HT-29 (cell line): ENCODE measurements around the gene DNM3. TPM values are rescaled to one million over a fixed set of nuclear protein-coding genes. Genes with fewer than 3 reads are reported as not detected.

ENCODE experiments used
- DNase-seq: peaks from one replicate; pipeline ENCODE4 v3.0.0-alpha.2; 2015; ENCODE audit warnings: low spot score
- total RNA-seq: library from RNA; depleted of rRNA; stranded (reverse); fragments of >200 nt; shearing (Covaris generic); gene quantifications from 2 replicates; pipeline ENCODE4 v1.2.3, GENCODE V29; 2014

The DNM3 gene
- total RNA-seq, 1 experiment from 2014 or later, result 1.3 TPM

DNA sequence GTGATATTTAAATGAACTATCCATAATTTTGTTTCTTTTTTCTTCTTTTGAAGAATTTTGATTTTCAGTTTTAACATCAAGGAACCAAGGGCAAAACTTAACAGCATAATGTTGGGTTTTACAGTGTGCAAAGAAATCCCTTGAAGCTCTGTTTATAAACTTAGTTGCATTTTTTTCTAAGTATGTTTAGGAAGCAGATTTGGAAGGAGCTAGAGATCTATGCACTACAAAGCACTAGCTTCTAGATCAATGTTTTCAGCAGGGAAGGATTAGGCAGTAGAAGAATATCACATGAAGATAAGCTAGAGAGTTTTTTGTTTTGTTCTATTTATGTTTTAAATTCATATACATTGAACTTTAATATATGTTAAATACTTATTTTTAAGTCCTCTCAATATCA lies 328.5 kb downstream of the DNM3 start:
- DNase-seq, result no peak

DNA sequence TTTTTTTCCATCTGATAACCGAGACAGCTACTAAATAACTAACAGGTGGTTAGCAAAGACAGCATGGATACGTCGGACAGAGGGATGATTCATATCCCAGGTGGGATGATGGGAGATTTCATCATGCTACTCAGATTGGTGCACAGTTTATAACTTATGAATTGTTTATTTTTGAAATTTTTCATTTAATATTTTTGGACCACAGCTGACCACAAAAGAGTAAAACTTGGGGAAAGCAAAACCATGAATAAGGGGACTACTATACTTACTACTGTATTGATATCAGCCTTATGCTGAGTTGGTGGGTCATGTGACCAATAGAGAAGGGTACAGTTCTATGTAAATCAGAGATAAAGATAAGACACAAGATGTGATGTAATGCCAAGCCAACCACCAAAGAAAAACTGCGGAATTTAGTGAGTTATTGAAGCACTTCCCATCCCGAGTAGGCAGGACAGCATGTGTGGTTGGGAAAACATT lies 331.1 kb downstream of the DNM3 start:
- DNase-seq, result no peak

DNA sequence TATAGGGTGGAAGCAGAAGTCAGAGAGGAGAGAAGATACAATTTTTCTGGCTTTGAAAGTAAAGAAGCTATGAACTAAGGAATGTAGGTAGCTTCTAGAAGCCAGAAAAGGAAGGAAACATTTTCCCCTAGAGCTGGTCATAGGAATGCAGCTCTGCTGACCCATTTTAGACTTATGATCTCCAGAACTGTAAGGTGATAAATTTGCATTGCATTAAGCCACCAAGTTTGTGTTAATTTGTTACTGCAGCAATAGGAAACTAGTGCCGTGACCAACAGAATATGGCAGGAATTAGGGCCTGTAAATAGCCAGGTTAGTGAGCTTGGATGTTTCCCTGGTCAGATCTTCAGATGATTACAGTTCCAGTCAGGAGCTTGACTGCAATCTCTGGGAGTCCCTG lies 334.9 kb downstream of the DNM3 start:
- no peak for DNase-seq

DNA sequence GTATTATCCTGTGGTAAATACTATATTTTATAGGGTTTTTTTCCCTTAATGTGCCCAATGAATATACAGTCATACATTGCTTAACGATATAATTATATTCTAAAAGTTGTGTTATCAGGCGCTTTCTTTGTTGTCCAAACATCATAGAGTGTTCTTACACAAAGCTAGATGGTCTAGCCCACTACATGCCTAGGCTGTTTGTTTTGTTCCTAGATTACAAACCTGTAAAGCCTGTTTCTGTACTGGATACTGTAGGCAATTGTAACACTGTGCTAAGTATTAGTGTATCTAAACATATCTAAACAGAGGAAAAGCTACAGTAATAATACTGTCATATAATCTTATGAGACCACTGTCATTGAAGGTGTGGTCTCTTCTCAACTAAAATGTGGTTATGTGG lies 336.6 kb downstream of the DNM3 start:
- peak; percentile 39 for DNase-seq

DNA sequence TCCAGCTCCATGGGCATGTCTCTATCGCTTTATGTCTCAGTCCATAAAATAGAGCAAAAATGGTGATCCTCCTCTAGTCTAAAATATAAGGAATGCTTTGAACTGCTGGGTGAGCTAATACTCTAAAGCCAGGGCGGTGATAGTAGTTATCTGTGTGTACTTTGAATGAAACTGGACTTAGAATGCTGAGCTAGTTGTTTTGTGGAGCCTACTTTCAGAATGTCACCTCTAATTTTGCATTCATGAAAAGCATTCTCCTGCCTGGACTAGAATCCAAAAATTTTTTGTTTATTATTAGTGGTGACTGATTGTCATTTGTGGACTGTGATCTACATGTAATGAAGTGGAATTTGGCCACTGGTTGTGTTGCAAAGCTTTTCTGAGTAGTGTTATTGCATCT lies 337.6 kb downstream of the DNM3 start:
- no peak for DNase-seq

DNA sequence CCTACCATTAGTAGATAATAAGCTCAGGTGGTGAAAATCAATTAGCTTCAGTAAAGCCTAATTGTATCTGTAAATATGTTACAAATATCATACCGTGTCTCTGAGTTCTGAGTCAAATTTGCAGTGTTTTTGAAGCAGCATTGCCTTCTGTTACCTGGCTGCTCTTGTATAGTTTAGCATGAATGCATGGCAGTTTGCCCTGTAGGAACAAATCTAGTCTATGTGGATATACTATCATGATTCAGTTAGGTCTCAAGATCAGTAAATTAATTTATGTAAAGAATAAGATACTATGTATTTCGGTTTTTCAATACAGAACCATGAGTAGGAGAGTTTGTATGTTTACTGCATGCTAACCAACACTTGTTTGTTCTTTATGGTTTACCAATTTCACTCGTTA lies 338.6 kb downstream of the DNM3 start:
- no peak for DNase-seq

DNA sequence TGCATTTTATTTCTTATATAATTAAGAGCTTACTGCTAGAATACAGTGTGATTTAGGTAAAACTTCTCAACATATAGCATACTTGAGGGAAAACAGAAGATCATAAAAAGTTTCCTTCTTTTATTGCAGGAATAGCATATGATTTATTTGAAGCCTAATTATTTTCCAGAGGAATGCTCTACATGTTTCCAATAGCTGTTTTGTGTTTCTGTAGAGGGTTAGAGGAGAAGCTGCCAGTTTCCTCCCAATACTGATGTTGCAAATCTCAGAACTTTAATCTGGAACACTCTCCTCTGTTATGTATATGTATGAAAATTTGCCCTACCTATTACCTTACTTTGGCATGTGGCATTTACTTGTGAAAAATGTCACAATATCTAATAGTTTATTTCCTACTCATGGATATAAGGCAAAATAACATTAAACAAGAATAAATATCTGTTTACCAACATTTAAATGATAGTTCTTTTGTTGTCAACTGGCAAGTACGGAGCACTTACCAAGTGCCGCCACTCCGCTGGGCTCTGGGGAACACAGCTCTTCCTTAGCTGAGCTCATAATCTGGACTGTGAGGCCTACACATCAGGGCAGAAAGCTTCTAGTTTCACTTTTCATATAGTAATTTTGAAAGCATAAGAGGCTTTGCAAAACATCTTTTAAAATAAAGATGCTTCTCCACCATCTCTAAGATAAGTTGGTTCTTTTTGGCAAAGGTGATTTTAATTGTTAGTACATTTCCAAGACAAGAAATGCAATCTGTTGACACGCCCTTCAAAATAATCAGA lies 339.4 kb downstream of the DNM3 start:
- DNase-seq, result peak; percentile 28

DNA sequence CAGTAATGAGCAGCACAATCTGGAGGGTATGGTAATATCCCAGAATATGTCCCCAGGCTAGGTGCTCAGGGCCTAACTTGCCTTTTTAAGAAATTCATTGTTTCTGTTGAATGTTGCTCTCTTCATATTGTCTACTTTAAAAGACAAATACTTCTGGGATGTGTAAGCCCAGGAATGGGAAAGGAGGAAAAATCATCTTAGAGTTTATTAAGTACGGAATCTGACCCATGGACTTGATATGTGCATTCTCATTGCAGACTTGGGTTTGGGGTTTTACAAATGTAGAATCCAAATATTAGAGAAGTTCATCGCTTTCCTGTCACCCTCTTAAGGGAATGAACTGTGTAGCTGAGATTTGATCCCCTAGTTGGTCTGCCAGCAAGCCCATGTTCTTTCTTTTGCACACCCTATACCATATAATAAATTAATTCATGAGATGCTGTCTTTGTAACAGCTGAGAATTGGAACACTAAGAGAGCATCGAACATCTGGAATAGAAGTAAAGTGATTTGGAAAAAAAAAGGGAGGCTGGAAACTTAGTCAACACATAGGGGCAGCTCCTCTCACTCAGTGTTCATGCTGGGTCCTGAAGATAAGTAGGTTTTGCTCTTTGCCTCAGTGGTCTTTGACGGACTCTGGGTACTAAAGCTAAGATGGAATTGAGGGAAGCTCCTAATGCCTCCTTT lies 343.4 kb downstream of the DNM3 start:
- DNase-seq, result no peak

DNA sequence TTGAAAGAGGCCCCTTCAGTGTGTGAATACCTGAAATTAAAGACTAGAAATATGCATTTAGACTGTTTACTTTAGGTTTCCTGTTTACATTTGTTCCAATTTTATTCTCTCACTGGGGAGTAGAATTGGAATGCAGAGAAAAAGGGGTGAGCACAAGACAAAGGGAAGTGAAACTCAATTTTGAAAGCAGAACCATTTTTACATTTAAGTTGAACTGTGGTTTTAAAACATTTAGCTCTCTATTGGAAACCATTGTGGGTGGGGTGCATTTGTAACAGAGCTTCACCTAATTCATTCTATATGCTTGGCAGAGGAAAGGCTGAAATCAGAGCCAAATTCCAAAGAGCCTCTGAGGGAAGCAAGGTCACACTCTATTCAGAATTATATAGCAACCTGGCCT lies 343.9 kb downstream of the DNM3 start:
- no peak for DNase-seq

DNA sequence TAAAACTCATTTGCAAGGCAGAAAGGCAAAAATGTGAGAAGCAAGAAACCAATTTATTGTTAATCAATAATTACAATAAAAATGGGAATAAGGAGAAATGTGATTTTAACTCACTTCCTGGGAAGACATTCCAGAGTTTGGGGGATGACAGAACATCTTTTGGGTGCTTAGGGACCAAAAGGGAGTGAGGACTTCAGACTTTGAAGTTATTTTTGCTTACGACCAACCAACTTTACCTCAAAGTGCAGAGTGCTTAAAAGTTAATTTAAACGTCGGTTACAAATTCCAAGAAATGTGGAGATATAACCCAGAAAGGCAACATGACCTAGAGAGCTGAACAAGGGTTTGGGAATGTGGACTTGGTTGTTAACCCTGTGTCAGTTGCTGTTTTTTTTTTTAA lies 344.7 kb downstream of the DNM3 start:
- DNase-seq, result no peak

DNA sequence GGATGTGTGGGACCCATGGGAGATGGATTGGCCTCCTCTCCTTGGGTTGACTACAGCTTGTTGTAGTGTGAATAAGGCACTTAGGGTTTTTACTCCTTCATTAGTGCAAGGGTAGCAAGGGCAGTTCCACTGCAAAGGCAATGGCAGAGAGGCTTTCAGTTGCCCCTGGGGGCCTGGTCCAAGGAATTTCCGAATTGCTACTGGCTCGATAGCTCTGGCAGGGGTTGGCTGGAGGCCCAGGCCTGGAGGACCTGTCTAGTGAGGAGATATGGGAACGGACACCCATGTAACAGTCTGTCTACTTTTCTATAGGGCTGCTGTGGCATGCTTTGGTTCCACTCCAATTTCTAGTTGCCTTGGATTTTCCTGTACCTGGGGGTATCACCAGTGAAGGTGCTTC lies 360.3 kb downstream of the DNM3 start:
- DNase-seq, result no peak

DNA sequence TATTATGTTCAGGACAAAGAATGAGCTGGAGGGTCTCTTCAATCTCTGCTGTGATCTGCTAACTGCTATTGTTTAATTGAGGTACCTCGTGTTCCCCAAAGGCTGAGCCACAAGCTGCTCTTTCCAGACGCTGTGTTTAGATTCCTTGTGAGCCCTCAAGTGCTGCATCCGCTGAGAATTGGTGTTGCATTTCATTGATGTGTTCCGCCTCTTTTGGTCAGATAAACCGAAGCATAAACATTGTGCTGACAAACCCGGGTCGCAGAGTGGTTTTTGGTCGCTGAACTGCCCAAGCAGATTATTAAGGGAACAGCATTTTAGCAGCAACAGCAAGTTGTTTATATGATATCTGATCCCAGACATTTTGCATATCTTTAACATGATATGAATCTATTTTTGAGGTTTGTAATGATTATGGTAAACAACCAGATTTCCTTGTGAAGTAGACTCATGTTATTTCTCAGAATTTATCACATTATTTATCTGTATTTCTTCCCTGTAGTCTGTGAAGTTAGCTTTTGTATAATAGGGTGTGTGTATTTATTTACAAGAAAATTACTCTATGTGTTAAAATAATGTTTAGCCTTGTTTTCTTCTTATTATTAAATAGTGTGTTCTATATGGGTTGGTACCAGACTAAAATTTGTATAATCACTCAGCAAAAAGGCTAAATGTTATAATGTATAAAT lies 362.0 kb downstream of the DNM3 start:
- DNase-seq, result no peak

DNA sequence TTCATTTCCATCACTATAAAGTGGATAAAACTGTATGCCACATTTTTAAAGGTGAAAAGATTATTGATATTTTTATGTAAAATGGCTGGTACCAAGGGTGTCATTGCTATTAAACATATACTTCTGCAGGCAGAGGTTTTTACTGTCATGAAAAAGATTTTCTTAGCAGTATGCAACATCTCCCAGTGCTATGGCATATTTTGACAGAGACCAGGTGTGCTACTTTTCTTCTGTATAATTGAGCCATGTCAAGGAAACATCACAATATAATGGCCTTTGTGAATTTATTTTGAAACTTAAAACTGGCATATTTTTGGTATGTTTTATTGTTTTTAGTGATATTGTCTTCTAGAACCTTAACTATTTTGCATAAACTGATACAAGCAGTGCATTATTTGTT lies 362.6 kb downstream of the DNM3 start:
- DNase-seq, result no peak

DNA sequence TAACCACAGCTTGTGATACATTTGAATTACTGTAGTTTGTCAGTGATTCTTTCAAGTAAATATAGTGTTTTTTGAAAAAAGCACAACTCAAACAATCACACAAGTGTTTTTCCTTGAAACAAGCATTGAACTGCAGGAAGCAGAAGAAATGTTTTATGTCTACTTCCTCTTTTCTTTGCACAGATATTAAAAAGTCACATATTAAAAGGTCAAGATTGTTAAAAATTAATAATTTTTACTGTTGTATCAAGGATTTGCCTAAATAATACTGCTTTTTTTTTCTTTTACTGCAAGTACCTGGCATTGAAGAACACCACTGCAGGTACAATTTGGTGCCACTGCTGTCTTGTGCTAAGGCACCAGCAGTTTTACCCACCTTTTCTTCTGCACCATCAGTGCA lies 365.0 kb downstream of the DNM3 start:
- no peak for DNase-seq

DNA sequence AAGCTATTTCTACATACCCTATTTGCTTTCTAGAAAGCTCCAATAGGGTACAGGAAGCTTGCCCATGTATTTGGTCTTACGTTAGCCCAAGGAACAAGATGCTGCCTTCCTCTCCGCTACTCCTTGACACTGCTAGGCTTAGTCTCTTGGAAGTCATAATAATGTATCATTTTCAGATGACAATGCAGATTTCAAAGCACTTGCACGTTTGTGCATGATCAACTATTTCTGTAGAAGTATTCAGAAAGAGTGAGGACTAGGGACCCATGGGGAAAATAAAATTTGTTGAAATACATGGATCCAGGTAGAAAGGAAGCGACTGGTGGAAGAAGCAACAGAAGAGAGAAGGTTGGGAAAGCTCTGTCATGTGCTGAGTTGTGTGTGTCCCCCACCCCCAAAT lies 367.3 kb downstream of the DNM3 start:
- no peak for DNase-seq

DNA sequence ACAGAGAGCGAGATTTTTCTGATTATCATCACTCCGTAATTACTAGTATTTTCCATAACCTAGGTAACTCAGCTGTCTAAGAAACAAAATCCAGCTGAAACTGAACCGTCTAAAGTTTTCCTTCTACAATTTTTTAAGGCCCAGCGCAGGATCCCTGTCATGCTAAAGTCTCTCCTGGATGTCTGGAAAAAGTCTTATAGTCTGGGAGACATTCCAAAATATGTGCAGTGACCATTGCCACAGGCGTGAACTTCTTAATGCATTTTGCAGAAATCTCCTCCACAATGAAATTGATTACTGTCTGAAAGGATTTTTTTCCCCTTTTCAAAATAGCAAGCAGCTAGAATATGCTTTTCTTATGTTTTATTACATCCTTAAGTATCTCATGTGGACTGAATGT lies 369.9 kb downstream of the DNM3 start:
- DNase-seq, result no peak

DNA sequence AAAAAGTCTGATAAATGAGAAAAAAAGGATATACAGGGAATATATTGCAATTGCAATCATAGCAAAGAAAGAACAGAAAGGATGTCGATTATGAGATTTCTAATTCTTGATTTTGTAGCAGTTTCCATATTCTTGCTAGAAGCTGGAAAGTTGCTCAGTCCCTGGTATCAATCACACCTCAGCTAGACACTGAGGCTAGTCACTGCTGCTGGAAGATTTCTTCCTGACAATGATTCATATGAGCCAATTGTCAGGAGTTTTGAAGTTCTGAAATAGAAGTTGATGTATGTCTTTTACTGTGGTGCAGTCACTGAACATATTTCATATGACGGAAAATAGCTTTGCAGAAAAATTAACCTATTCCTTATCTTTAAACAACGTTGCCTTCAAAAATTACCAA lies 370.8 kb downstream of the DNM3 start:
- DNase-seq, result no peak

DNA sequence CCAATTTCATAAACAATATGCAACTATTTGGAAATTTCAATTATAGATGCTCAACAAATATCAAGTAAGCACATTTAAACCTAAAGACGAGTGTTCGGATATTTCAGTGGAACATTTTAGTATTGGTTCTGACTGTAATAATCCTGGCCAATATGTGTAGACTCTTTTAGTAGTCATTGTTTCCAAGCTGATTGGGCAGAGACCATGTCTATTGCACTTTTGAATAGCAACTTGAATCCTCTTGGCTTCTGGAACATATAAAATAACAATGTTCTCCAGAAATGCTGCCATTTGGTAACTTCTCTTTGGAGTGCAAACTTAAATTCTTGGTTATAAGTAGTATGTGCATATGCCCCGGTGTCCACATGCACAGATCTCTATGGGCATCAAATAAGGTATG lies 373.7 kb downstream of the DNM3 start:
- no peak for DNase-seq

DNA sequence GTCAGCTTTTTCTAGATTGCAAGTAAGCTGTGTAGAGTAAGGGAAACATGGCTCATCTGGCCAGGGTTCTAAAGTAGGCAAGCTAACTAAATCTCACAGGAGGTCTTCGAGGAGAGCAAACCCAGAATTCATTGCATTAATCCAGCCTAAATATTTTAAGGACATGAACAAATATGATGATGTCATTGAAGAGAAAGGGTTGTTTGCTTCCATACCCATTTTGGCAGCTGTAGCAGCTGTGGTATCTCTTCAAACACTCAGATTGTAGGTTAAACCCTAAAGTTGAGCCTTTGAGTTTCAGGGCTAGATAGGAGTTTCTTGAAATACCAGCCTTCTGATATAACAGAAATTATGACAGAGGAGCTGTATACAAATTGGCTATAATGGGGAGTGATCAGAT lies 378.7 kb downstream of the DNM3 start:
- DNase-seq, result no peak

DNA sequence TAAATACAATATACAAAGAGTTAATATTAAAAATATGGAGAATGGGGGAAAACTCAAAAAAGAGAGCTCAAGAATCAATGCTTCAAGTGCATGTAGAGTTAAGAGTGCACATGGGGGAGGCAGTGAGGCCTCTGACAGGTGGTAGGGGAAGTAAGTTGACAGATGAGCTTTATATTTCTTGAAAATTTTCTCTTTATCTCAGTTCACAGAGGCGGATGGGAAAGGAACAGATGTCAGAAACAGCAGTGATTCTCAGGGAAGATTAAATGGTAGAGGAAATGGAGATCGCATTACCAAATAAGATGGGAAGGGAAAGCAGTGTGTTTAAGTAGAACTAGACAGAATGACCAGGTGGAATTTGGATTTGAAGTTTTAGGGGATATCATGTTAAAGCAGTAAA lies 379.1 kb downstream of the DNM3 start:
- DNase-seq, result no peak

DNA sequence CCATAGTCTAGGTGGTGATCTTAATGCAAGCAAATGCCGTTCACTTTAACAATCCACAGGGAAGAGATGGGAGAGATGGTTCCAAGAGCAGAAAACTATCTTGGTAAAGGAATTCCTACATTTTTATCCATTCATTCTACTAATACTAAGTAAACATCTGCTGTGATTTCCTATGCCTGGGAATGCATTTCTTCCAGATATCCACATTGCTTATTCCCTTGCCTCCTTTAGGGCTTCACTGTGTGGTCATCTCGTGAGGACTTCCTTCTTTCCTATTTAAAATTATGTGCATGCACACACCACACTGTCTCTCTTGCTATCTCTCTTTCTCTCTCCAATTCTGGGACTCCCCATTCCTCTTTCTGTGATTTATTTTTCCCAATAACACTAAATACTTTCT lies 380.1 kb downstream of the DNM3 start:
- DNase-seq, result no peak

DNA sequence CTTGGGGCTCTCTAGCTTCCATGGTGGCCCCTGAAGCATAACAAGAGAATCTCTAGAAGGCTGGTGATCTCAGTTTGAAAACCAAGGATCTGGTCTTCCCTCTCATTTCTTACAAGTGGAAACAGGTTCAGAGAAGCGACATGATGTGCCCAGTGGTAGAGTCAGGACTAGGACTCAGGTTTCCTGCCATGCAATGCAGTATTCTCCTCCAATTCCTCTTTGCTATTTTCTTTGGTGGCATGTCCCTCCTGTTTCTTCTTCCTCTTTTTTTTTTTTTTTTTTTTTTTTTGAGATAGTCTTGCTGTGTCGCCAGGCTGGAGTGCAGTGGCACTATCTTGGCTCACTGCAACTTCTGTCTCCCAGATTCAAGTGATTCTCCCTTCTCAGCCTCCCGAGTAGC lies 383.6 kb downstream of the DNM3 start:
- DNase-seq, result no peak

DNA sequence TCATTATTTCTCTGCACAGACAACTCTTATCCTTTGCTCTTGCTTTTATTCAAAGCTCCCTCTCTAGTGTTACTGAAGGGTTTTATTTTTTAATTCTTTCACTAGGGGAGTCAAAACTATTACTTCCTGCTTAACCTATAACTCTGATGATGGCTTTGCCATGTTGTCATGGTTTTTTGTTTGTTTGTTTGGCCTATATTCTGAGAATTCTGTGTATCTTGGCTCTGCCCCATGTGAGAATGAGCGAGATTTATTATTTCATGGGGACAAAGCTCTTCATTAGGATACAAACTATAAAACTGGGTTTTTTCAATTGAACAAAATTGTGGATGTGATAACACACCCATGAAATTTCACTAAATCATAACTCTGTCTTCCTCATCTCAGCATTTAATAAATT lies 388.6 kb downstream of the DNM3 start:
- DNase-seq, result no peak
